ENCODE data around the gene SUMO2.

DNA sequence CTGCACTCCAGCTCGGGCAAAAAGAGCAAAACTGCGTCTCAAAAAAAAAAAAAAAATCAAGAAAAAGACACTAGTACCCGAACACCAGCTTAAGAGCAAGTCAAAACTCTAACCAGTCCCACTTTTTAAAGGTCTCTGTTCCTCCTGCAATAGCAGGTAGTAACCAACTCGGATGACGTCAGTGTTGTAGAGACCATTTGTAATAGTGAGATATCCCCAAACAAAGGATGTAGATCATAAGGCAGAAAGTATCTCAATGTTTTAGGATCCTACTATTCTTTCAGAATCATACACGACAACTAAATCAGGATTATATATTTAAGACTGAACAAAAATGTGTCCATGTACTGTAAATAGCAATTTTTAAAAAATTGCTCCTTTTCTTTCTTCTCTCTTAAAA lies 30.8 kb downstream of the SUMO2 start:
- TF ChIP-seq, protein P1, sequence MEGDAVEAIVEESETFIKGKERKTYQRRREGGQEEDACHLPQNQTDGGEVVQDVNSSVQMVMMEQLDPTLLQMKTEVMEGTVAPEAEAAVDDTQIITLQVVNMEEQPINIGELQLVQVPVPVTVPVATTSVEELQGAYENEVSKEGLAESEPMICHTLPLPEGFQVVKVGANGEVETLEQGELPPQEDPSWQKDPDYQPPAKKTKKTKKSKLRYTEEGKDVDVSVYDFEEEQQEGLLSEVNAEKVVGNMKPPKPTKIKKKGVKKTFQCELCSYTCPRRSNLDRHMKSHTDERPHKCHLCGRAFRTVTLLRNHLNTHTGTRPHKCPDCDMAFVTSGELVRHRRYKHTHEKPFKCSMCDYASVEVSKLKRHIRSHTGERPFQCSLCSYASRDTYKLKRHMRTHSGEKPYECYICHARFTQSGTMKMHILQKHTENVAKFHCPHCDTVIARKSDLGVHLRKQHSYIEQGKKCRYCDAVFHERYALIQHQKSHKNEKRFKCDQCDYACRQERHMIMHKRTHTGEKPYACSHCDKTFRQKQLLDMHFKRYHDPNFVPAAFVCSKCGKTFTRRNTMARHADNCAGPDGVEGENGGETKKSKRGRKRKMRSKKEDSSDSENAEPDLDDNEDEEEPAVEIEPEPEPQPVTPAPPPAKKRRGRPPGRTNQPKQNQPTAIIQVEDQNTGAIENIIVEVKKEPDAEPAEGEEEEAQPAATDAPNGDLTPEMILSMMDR (IDR thresholded peaks at IDR 0.05) = no peak
- TF ChIP-seq POLR2AphosphoS5 (IDR thresholded peaks at IDR 0.05) (no peak), POLR2A (IDR thresholded peaks at IDR 0.05) (no peak), EP300 (IDR thresholded peaks at IDR 0.05) (no peak)

Measured in suprapubic skin (tissue), 4 donors.